NCI-H2107 (cell line): Measurements from ENCODE around the gene RO60.
A peak's percentile ranks its signal among the peaks of the same experiment; 100 is the strongest.
"Not testable (repeated sequence)": the region's sequence is repeated elsewhere in the genome, so short reads cannot be mapped to it uniquely, and the experiment has no call there.

Experiments
- DNase-seq: peaks from one replicate; lab custom pipeline; 2025; lab: John Stamatoyannopoulos, UW

RO60 gene

GRCh38 chr1:193059282-193060114 is at the start of gene RO60, which contains the start of gene UCHL5:
Gene RO60, plus strand, starts transcription at chr1:193059612. Its CDS starts 9,443 bp downstream, at chr1:193069055.
Gene UCHL5, minus strand, starts transcription at chr1:193059360. Its CDS starts 100 bp downstream, at chr1:193059260.
- peak; percentile 97 for DNase-seq

- DNase-seq, result no peak
Observed at GRCh38 chr1:193011406-193011805, 48.0 kb upstream of the RO60 start.

GRCh38 chr1:193013005-193013404 is 46.4 kb upstream of the RO60 start:
- DNase-seq, result no peak

DNA sequence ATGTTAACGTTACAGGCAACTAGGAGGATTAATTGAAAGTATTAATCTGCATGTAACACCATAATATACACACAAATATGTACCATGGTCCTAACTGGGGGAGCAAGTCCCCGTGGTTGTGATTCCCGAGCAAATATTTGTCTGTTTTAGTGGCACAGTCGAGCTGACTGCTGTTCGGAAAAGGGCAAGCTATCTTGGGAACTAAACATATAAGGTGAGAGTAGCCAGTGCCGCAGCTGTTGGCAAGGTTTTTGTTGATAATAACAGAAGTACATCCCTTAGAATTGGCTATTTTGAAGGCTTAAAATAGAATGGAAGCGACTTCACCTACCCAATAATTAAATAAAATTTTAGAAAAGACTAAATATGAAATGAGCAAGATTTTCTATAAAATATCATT is 45.7 kb upstream of the RO60 start:
- DNase-seq, result no peak

DNA sequence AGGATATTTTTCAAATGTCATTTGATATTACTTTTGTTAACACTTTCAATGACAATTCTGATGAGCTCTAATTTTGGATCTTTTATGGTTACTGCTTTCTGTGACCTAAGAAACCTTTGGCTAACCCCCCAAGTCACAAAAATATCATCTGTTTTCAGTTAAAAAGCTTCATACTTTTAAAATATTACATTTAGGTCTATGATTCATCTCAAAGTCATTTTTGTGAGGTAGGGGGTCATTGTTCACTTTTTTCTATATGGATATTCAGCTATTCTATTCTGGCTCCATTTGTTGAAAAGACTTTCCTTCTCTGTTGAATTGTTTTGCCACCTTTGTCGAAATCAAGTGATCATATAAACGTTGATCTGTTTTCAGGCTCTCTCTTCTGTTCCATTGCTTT is 45.0 kb upstream of the RO60 start:
- no peak for DNase-seq

GRCh38 chr1:193016788-193017187 is 42.6 kb upstream of the RO60 start:
- no peak for DNase-seq

DNA sequence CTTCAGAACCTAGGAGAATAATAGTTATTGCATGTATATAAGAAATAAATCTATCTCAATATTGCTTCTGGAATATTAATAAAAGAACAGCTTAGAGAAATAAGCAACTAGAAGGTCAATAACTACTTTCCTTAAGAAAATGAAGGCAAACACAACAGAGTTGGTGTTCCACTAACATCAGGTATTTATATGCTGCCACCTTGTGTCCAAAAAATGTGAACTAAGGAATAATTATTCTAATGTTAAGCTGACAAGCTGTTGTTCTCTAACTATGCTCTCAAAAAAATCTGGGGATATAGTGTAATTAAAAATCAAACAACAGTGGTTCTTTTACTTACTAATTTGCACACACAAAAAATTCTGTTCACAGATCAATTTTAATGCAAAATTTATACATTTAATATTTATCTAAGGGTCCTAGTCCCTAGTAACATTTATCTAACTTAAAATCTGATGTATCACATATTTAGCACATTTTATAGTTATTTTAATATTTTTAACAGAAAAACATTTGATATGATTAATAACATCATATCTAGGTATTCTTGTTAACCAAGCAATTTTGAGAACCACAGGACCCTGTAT is 39.9 kb upstream of the RO60 start:
- DNase-seq, result peak; percentile 5

DNA sequence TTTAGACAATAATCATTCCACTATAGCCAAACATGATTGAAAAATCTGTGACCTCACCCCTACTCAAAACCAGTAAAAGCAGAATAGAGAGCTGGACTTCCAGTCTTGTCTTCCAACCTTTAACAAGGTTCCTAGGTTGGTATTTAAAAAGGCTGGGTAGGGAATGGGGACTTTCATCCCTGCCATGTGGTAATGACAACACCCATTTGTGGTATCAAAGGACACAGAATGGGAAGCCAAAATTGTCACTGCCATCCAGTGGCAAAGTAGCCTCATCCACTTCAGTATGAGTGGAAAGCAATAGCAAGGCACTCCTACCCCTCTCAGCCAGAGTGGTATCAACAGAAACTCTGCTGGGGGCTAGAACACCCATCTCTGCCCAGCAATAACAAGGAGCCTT is 34.2 kb upstream of the RO60 start:
- no peak for DNase-seq

- DNase-seq, result no peak
Observed at GRCh38 chr1:193030280-193030679, 29.1 kb upstream of the RO60 start.

GRCh38 chr1:193031431-193031830 is 28.0 kb upstream of the RO60 start:
- no peak for DNase-seq

- DNase-seq, result not testable (repeated sequence)
Observed at GRCh38 chr1:193032643-193033427, 26.6 kb upstream of the RO60 start.

DNA sequence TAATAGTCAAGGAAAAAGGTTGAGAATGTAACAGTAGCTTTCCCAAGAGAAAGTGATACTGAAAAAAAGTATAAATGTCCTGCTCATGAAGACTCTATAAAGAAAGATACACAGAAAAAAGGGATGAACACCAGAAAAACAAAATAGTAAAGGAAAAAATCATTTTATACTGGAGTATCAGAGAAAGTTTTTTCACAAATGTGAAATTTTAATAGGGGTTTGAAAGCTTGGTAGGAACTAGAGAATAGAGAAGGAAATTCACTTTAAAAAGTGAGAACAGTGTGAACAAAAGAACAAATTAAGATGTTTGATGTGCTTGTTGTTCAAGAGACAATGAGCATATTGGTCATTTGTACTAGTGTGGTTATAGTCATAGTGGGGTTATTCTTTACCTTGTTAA is 25.8 kb upstream of the RO60 start:
- no peak for DNase-seq

DNA sequence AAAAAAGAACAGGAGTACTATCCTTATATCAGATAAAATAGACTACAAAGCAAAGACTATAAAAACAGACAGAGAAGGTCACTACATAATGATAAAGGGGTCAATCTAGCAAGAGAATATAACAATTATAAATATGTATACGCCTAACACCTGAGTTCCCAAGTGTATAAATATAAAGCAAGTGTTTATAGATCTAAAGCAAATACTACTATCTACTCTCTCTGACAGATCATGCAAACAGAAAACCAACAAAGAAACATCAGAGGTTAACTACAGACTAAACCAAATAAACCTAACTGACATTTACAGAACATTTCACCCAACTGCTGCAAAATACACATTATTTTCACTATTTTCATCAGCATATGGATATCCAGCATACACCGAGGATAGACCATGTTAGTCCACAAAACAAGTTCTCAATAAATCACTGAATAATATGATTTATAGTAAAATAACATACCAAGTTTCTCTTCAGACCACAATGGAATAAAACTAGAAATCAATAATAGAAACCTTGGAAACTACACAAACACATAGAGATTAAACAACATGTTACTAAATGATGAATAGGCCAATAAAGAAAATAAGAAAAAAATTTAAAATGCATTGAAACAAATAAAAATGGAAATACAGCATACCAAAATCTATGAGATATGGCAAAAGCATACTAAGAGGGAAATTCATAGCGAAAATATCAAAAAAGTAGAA is 22.9 kb upstream of the RO60 start:
- no peak for DNase-seq

DNA sequence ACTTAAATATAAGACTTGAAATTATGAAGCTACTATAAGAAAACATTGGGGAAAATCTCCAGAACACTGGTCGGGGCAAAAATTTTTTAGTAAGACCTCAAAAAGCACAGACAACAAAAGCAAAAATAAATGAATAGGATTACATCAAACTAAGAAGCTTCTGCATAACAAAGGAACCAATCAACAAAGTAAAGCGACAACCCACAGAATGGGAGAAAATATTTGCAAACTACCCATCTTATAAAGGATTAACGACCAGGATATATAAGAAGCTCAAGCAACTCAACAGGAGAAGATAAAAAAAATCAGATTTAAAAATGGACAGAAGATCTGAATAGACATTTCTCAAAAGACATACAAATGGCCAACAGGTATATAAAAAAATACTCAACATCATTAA is 19.4 kb upstream of the RO60 start:
- no peak for DNase-seq

GRCh38 chr1:193042766-193043691 is 16.4 kb upstream of the RO60 start:
- DNase-seq, result no peak

- DNase-seq, result not testable (repeated sequence)
Observed at GRCh38 chr1:193048913-193049312, 10.5 kb upstream of the RO60 start.

DNA sequence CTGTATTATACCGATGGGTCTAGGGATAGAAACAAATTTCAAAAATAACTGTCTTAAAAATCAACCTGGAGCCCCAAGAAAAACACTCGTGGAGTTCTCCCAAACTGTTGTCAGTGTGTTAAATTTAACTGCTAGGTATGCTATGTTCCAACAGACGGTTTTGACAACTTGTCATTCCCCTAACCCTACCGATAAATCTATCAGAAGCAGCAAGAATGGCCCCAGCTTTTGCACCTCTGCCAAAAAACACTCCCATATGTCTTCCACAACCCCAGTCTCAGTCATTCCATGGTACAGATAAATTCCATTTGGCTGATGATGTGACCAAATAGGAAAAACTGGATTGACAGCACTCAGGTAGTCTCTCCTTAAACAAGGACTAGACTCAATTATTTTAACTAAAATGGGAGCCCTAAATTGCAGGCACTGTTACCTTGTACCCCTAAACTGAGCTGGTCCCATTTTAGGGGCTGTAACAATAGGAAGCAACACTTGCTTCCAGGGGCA is 5.2 kb upstream of the RO60 start:
- no peak for DNase-seq

- peak; percentile 40 for DNase-seq
Observed at GRCh38 chr1:193058529-193059281, 707 bp upstream of the RO60 start.

GRCh38 chr1:193060115-193060403 is 647 bp downstream of the RO60 start:
- no peak for DNase-seq

GRCh38 chr1:193060406-193060805 is 994 bp downstream of the RO60 start:
- no peak for DNase-seq
